Measurements from ENCODE around the gene CYP27C1. TPM values are rescaled to one million over a fixed set of nuclear protein-coding genes. Genes with fewer than 3 reads are reported as not detected.

CYP27C1 gene
- polyA plus RNA-seq, 1 donor (not counting 4 experiments of a cell fraction or from before 2014, with no cell fraction given), result 6.1 TPM

- H3K9ac ChIP-seq (ENCODE audit: control insufficient read depth, extremely low read depth, insufficient read depth, low read length), result no peak overlapping the region
- H3K9me3 ChIP-seq (ENCODE audit: control insufficient read depth, low read depth, low read length), result no peaks in the 10 kb centered on the region
- H3K9me1 ChIP-seq (ENCODE audit: control insufficient read depth, extremely low read depth, insufficient read depth, low read length), result no peaks in the 10 kb centered on the region
- no peak overlapping the region for H3K27ac ChIP-seq (ENCODE audit: control insufficient read depth, insufficient read depth, low read length)
- dilution Hi-C loops (cut with MboI; ENCODE audit: extremely low pct_ligation_motif_present, low sequenced_read_pairs), result no loop called here
- no peak overlapping the region for H2AFZ ChIP-seq (ENCODE audit: control insufficient read depth, low read length)
- H4K20me1 ChIP-seq (ENCODE audit: control insufficient read depth, extremely low read depth, insufficient read depth, low read length), result no peaks in the 10 kb centered on the region
- no peak for DNase-seq (ENCODE audit: low read depth, low spot score)
- H3K79me2 ChIP-seq (ENCODE audit: control insufficient read depth, insufficient read depth, low read length), result no peaks in the 10 kb centered on the region
- no peak overlapping the region for H3K4me3 ChIP-seq (ENCODE audit: control insufficient read depth in 2 of 3, extremely low read depth in 1 of 3, insufficient read depth in 2 of 3, low read depth in 1 of 3, low read length in 3 of 3)
- no peak for FAIRE-seq
- no peak for TF ChIP-seq EZH2 (IDR thresholded peaks at IDR 0.05; ENCODE audit: low read length)
- TF ChIP-seq CTCF (optimal IDR thresholded peaks at IDR 0.05 in 1 of 3, IDR thresholded peaks at IDR 0.05 in 1 of 3, conservative IDR thresholded peaks at IDR 0.05 in 1 of 3; ENCODE audit: extremely low read depth in 1 of 3, insufficient read depth in 2 of 3, low read length in 3 of 3), result no peak
- no peaks in the 10 kb centered on the region for H3K27me3 ChIP-seq (ENCODE audit: control insufficient read depth, extremely low read depth, insufficient read depth, low read length)
- H3K4me2 ChIP-seq (ENCODE audit: control insufficient read depth, extremely low read depth, insufficient read depth, low read depth, low read length), result no peak overlapping the region
- peaks cover 0 to 1% of the 10 kb centered on the region in 2 experiments for H3K36me3 ChIP-seq (ENCODE audit: control insufficient read depth in 2 of 2, extremely low read depth in 1 of 2, insufficient read depth in 2 of 2, low read length in 2 of 2)
- H3K4me1 ChIP-seq (ENCODE audit: control insufficient read depth, extremely low read depth, insufficient read depth, low read length), result no peaks in the 10 kb centered on the region
These were observed 34.4 kb downstream of the CYP27C1 start for GRCh38 chr2:127185705-127186104.

- Histone ChIP-seq H3K36me3 (ENCODE audit: control insufficient read depth in 2 of 2, extremely low read depth in 1 of 2, insufficient read depth in 2 of 2, low read length in 2 of 2) (peaks cover 0 to 1% of the 10 kb centered on the region in 2 experiments), H3K79me2 (ENCODE audit: control insufficient read depth, insufficient read depth, low read length) (no peaks in the 10 kb centered on the region), H4K20me1 (ENCODE audit: control insufficient read depth, extremely low read depth, insufficient read depth, low read length) (no peaks in the 10 kb centered on the region), H3K4me2 (ENCODE audit: control insufficient read depth, extremely low read depth, insufficient read depth, low read depth, low read length) (no peak overlapping the region), H3K27me3 (ENCODE audit: control insufficient read depth, extremely low read depth, insufficient read depth, low read length) (no peaks in the 10 kb centered on the region), H3K9me1 (ENCODE audit: control insufficient read depth, extremely low read depth, insufficient read depth, low read length) (no peaks in the 10 kb centered on the region), H3K9me3 (ENCODE audit: control insufficient read depth, low read depth, low read length) (no peaks in the 10 kb centered on the region), H3K4me1 (ENCODE audit: control insufficient read depth, extremely low read depth, insufficient read depth, low read length) (no peaks in the 10 kb centered on the region), H2AFZ (ENCODE audit: control insufficient read depth, low read length) (no peak overlapping the region), H3K27ac (ENCODE audit: control insufficient read depth, insufficient read depth, low read length) (no peak overlapping the region), H3K9ac (ENCODE audit: control insufficient read depth, extremely low read depth, insufficient read depth, low read length) (no peak overlapping the region), H3K4me3 (ENCODE audit: control insufficient read depth in 2 of 3, extremely low read depth in 1 of 3, insufficient read depth in 2 of 3, low read depth in 1 of 3, low read length in 3 of 3) (no peak overlapping the region)
- no peak for TF ChIP-seq CTCF (optimal IDR thresholded peaks at IDR 0.05 in 1 of 3, IDR thresholded peaks at IDR 0.05 in 1 of 3, conservative IDR thresholded peaks at IDR 0.05 in 1 of 3; ENCODE audit: extremely low read depth in 1 of 3, insufficient read depth in 2 of 3, low read length in 3 of 3)
- TF ChIP-seq EZH2 (IDR thresholded peaks at IDR 0.05; ENCODE audit: low read length), result no peak
- FAIRE-seq (no peak), DNase-seq (ENCODE audit: low read depth, low spot score) (no peak)
- dilution Hi-C loops (cut with MboI; ENCODE audit: extremely low pct_ligation_motif_present, low sequenced_read_pairs), result no loop called here
These were observed 35.0 kb downstream of the CYP27C1 start for GRCh38 chr2:127185093-127185492.
